Endothelial cell of umbilical vein (primary cell): ENCODE results near the gene PTPN14.

Experiments
- CTCF ChIP-seq, 2 donors: IDR thresholded peaks; 1 replicate in 1 of 2; 2 replicates in 1 of 2; pipeline ENCODE4 v1.5.1; 2011; ENCODE audit warnings: low read length in 2 of 2, mild to moderate bottlenecking in 2 of 2, moderate library complexity in 2 of 2, control low read depth in 1 of 2, inconsistent platforms in 1 of 2, low read depth in 1 of 2; ENCODE audit not compliant: insufficient read depth in 1 of 2; ENCODE audit errors: extremely low read depth in 1 of 2
- EZH2 ChIP-seq: IDR thresholded peaks from 2 replicates; pipeline ENCODE4 v1.6.1; 2012; ENCODE audit warnings: borderline replicate concordance, low read depth, mild to moderate bottlenecking, moderate library complexity, low read length, inconsistent platforms; ENCODE audit not compliant: severe bottlenecking
- GATA2 ChIP-seq: IDR thresholded peaks from 2 replicates; pipeline ENCODE4 v1.7.0; 2011; ENCODE audit warnings: low read depth, mild to moderate bottlenecking, moderate library complexity, mixed read lengths, low read length; ENCODE audit not compliant: insufficient read length, insufficient read depth
- JUN ChIP-seq: IDR thresholded peaks from 2 replicates; pipeline ENCODE4 v1.6.1; 2011; ENCODE audit warnings: borderline replicate concordance, low read depth; ENCODE audit not compliant: insufficient read length, insufficient read depth
- MYC ChIP-seq: IDR thresholded peaks from one replicate; pipeline ENCODE4 v1.6.1; 2011; ENCODE audit warnings: mild to moderate bottlenecking, low read depth, low read length
- POLR2A ChIP-seq: IDR thresholded peaks from 2 replicates; pipeline ENCODE4 v1.6.1; 2012; ENCODE audit warnings: low read depth, mild to moderate bottlenecking, control low read depth, low read length
- POLR2AphosphoS5 ChIP-seq: IDR thresholded peaks from 2 replicates; pipeline ENCODE4 v1.6.1; 2012; ENCODE audit warnings: low read depth, mild to moderate bottlenecking, control low read depth, low read length, moderate library complexity; ENCODE audit not compliant: insufficient read depth

- TF ChIP-seq CTCF (IDR thresholded peaks at IDR 0.05; ENCODE audit: extremely low read depth in 1 of 2, insufficient read depth in 1 of 2, low read depth in 1 of 2, low read length in 2 of 2): no peak
- no peak for TF ChIP-seq POLR2AphosphoS5
- TF ChIP-seq EZH2: no peak
- TF ChIP-seq POLR2A: no peak
- no peak for TF ChIP-seq GATA2
- no peak for TF ChIP-seq JUN
- TF ChIP-seq MYC: no peak
Measured at GRCh38 chr1:214403431-214403830, 148.0 kb downstream of the PTPN14 start.
